Peyer's patch (tissue), 4 donors: ENCODE data around the gene ACER3. TPM values are rescaled to one million over a fixed set of nuclear protein-coding genes. Genes with fewer than 3 reads are reported as not detected.
"Not testable (repeated sequence)": the region's sequence is repeated elsewhere in the genome, so short reads cannot be mapped to it uniquely, and the experiment has no call there.

Source experiments
- DNase-seq, 3 donors: peaks; one replicate each; pipeline ENCODE4 v3.0.0-alpha.2; 2017 to 2019
- H3K27ac ChIP-seq, 4 donors: fragments of 200-600 bp; sonication (generic); one replicate each; pipeline ENCODE4 v1.5.1; 2016 to 2019
- H3K27me3 ChIP-seq, 2 donors: fragments of 200-600 bp; sonication (generic); one replicate each; pipeline ENCODE4 v1.5.1; 2019
- H3K36me3 ChIP-seq, 3 donors: fragments of 200-600 bp; sonication (generic); one replicate each; pipeline ENCODE4 v1.5.1; 2016 to 2019
- H3K4me1 ChIP-seq, 4 donors: fragments of 200-600 bp; sonication (generic); one replicate each; pipeline ENCODE4 v1.5.1; 2016 to 2019
- H3K4me3 ChIP-seq, 4 donors: fragments of 200-600 bp; sonication (generic); 1 replicate in 3 of 4; 2 replicates in 1 of 4; pipeline ENCODE4 v1.5.1; 2016 to 2019; ENCODE audit warnings: mild to moderate bottlenecking in 1 of 4
- H3K9me3 ChIP-seq, 4 donors: fragments of 200-600 bp; sonication (generic); one replicate each; pipeline ENCODE4 v1.5.1; 2016 to 2019; ENCODE audit warnings: mild to moderate bottlenecking in 1 of 4
- CTCF ChIP-seq, 6 experiments: fragments of 450-650 bp in 4 of 6; fragments of 200-600 bp in 2 of 6; sonication (generic) in 1 of 6; IDR thresholded peaks; one replicate each; pipeline ENCODE4 v1.5.1; 2017 to 2019; ENCODE audit warnings: antibody characterized with exemption in 6 of 6, mild to moderate bottlenecking in 3 of 6, moderate library complexity in 1 of 6
- POLR2A ChIP-seq, 2 donors: fragments of 450-650 bp; IDR thresholded peaks; one replicate each; pipeline ENCODE4 v1.5.1; 2017; ENCODE audit warnings: antibody characterized with exemption in 2 of 2, mild to moderate bottlenecking in 2 of 2, moderate library complexity in 2 of 2
- total RNA-seq, 4 donors: library from RNA; depleted of rRNA; stranded (reverse); fragments of >200 nt; gene quantifications; one replicate each; pipeline ENCODE4 v1.1.0, GENCODE V29; 2016

The ACER3 gene
- total RNA-seq, 4 donors from 2014 or later, result 13.2 to 25.5 (median 19.8) TPM

- Histone ChIP-seq H3K27ac (no peak overlapping the region), H3K27me3 (no peaks in the 10 kb centered on the region), H3K4me3 (no peak overlapping the region), H3K4me1 (peaks cover 0 to 5% (median 0%) of the 10 kb centered on the region in 4 donors), H3K36me3 (no peaks in the 10 kb centered on the region), H3K9me3 (no peaks in the 10 kb centered on the region)
- no peak for DNase-seq
- no peak for TF ChIP-seq POLR2A (IDR thresholded peaks at IDR 0.05)
- no peak for TF ChIP-seq CTCF (IDR thresholded peaks at IDR 0.05)
These were observed 31.6 kb downstream of the ACER3 start for GRCh38 chr11:76892306-76892705.

GRCh38 chr11:76897233-76897632 lies 36.5 kb downstream of the ACER3 start:
- Histone ChIP-seq H3K36me3 (no peaks in the 10 kb centered on the region), H3K27me3 (no peaks in the 10 kb centered on the region), H3K27ac (no peak overlapping the region), H3K4me3 (no peak overlapping the region), H3K4me1 (no peaks in the 10 kb centered on the region), H3K9me3 (no peaks in the 10 kb centered on the region)
- DNase-seq, result no peak
- TF ChIP-seq CTCF (IDR thresholded peaks at IDR 0.05) (no peak), POLR2A (IDR thresholded peaks at IDR 0.05) (no peak)

- Histone ChIP-seq H3K27me3 (no peaks in the 10 kb centered on the region), H3K4me1 (no peaks in the 10 kb centered on the region), H3K9me3 (peaks cover 0 to 5% (median 0%) of the 10 kb centered on the region in 4 donors), H3K27ac (no peak overlapping the region), H3K36me3 (no peaks in the 10 kb centered on the region), H3K4me3 (no peak overlapping the region)
- no peak for DNase-seq
- TF ChIP-seq POLR2A (IDR thresholded peaks at IDR 0.05), result no peak
- TF ChIP-seq CTCF (IDR thresholded peaks at IDR 0.05), result no peak
These were observed 40.4 kb downstream of the ACER3 start for GRCh38 chr11:76901144-76901543.

GRCh38 chr11:76901622-76902021 lies 40.9 kb downstream of the ACER3 start:
- H3K36me3 ChIP-seq, H3K27me3 ChIP-seq, H3K4me3 ChIP-seq, H3K9me3 ChIP-seq, H3K27ac ChIP-seq, H3K4me1 ChIP-seq, DNase-seq: not testable (repeated sequence)

- Histone ChIP-seq H3K27me3 (no peaks in the 10 kb centered on the region), H3K36me3 (no peaks in the 10 kb centered on the region), H3K27ac (no peak overlapping the region), H3K4me1 (no peaks in the 10 kb centered on the region), H3K9me3 (peaks cover 0 to 7% (median 0%) of the 10 kb centered on the region in 4 donors), H3K4me3 (no peak overlapping the region)
- DNase-seq, result no peak
- TF ChIP-seq POLR2A (IDR thresholded peaks at IDR 0.05), result no peak
- no peak for TF ChIP-seq CTCF (IDR thresholded peaks at IDR 0.05)
These were observed 41.6 kb downstream of the ACER3 start for GRCh38 chr11:76902121-76903014.

GRCh38 chr11:76903325-76903724 lies 42.6 kb downstream of the ACER3 start:
- Histone ChIP-seq H3K4me1 (no peaks in the 10 kb centered on the region), H3K4me3 (no peak overlapping the region), H3K27me3 (no peaks in the 10 kb centered on the region), H3K9me3 (peaks cover 0 to 7% (median 0%) of the 10 kb centered on the region in 4 donors), H3K27ac (no peak overlapping the region), H3K36me3 (no peaks in the 10 kb centered on the region)
- no peak for TF ChIP-seq POLR2A (IDR thresholded peaks at IDR 0.05)
- TF ChIP-seq CTCF (IDR thresholded peaks at IDR 0.05), result no peak
- no peak for DNase-seq
